Hepatocyte (in vitro differentiated cells): Measurements from ENCODE around the gene TMEM222.

ENCODE experiments used
- CTCF ChIP-seq: fragments of 200-600 bp; sonication (generic); IDR thresholded peaks from 2 replicates; pipeline ENCODE4 v1.5.1; 2016; ENCODE audit warnings: antibody characterized with exemption, mild to moderate bottlenecking; ENCODE audit not compliant: poor library complexity
- EZH2 ChIP-seq: fragments of 200-600 bp; sonication (generic); IDR thresholded peaks from 2 replicates; pipeline ENCODE4 v1.6.1; 2016; ENCODE audit warnings: antibody characterized with exemption, mild to moderate bottlenecking, borderline replicate concordance
- EZH2phosphoT487 ChIP-seq: fragments of 200-600 bp; sonication (generic); IDR thresholded peaks from one replicate; pipeline ENCODE4 v1.6.1; 2018; ENCODE audit warnings: antibody characterized with exemption, mild to moderate bottlenecking, low read depth, moderate library complexity; ENCODE audit not compliant: unreplicated experiment, severe bottlenecking

DNA sequence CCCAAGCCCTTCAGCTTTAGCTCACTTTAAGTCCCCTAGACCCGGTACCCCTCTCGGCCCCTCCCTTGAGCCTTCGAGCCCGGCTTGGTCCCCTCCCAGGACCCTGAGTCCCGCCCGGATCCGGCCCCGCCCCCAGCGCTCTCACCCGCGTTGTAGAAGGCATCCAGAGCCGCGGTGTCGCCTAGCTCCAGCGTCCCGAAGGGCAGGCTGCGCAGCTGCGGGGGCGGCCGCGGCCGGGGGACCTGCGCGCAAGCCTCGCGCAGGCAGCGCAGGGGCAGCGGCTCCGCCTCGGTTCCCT is 44.1 kb downstream of the TMEM222 start:
- TF ChIP-seq CTCF, result no peak
- no peak for TF ChIP-seq EZH2
- TF ChIP-seq EZH2phosphoT487, result no peak
